Dermis microvascular lymphatic vessel endothelial cell (primary cell): ENCODE data around the gene PRKCZ. TPM values are rescaled to one million over a fixed set of nuclear protein-coding genes. Genes with fewer than 3 reads are reported as not detected.

Source experiments
- DNase-seq, 2 donors: peaks; one replicate each; pipeline versions ENCODE4 v3.0.0 to v3.0.0-alpha.2; 2010; ENCODE audit warnings: low read depth in 2 of 2
- total RNA-seq: library from RNA; depleted of rRNA; stranded (reverse); fragments of >200 nt; gene quantifications from 2 replicates; pipeline ENCODE4 v1.2.1, GENCODE V29; 2014

Gene PRKCZ
- total RNA-seq, 1 donor from 2014 or later = 24.0 TPM

DNA sequence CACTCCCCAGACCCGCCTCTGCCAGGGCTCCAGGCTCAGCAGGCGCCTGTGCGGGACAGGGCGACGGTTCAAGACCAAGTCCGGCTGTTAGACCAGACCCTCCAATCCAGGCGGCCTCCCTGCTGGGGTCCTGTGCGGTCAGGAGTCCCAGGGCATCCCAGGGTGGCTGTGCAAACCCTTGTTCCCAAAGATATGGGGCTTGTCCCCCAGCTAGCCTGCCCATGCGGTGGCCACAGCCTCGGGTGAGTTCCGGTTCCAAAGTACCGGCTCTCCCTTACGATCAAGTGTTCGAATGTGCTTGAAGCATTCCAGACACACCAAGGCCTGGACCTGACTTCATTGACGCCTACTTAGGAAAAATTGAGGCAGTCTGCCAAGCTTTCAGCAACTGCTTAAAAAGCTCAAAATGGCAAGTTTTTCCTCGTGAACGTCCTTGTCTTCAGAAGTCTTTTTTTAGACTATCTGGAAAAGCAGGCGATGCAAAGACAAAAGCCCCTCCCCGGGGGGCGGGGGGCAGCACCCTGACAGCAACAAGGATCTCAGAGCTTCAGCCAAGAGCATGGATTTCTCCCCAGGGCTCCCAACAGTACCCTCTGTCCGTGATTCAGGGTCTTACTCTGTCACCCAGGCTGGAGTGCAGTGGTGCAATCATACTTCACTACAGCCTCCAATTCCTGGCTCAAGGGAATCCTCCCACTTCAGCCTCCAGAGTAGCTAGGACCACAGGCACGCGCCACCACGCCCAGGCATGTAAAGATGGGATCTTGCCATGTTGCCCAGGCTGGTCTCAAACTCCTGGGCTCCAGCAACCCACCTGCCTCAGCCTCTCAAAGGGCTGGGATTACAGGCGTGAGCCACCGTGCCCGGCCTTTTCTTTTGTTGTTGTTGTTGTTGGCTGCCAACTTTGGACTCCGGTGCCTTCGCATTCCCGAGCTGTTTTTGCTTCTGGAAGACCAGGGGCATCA is 142.1 kb downstream of the PRKCZ start:
- no peak for DNase-seq

DNA sequence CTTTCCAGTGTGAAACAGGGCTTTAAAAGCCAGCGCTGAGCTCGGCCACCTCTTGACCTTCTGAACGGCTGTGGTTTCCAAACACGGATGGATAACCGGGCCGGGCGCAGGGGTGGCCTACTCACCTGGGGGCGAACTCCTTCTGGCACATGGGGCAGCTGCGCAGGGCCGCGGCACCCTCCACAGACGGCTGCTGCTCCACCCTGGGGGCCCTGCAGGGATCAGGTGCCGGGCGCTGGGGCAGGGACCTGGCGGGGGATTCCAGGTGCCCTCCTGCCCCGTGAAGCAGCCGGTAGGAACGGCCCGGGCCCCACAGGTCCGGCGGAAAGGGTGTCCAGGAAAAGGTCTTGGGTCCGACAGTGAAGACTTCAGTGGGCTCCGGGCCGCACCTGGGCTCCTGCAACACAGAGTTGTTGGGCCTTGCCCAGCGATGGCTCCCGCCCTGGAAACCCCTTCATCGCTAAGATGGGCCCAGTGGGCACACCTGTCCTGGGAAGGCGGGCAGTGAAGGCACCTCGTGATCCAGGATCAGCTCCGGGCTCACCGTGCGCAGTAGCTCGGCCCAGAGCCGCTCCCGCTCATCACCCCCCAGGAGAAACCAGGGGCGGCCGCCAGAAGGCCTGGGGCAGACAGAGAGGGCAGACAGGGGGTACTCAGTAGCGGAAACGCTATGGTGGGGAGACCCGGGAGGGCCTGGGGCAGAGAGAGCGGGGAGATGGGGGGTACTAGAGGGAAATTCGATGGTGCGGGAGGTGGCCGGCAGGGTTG is 143.5 kb downstream of the PRKCZ start:
- DNase-seq = no peak

DNA sequence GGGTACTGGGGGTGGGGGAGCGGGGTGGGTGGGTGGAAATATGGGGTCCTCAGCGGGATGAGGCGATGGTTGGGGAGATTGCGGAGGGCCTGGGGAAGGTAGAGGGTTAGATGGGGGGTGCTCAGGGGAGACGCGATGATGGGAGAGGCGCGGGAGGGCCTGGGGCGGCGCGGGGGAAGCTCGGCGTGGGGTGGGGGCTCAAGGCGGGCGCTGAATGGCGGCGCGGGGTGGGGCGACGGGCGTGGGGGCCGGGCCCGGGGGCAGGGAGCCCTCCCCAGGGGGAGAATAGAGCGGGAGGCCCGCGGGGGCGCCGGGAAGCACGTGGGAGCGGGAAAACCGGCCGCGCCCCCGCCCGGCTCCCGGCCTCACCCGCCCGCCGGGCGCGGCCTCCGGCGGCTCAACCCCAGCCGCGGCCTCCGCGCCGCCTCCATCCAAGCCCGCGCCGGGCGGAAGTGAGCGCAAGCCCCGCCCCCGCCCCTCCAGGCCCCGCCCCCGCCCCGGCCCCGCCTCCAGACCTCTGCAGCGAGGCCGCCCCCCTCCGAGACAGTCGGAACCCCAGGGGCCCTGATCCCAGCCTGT is 144.2 kb downstream of the PRKCZ start, which contains the start of gene FAAP20:
Gene FAAP20, minus strand, starts transcription at position 454 of the 579 bp plus-strand sequence. Its CDS starts 23 bp downstream, at position 431.
- peak in 1 of 2 donors; percentile 65 for DNase-seq

DNA sequence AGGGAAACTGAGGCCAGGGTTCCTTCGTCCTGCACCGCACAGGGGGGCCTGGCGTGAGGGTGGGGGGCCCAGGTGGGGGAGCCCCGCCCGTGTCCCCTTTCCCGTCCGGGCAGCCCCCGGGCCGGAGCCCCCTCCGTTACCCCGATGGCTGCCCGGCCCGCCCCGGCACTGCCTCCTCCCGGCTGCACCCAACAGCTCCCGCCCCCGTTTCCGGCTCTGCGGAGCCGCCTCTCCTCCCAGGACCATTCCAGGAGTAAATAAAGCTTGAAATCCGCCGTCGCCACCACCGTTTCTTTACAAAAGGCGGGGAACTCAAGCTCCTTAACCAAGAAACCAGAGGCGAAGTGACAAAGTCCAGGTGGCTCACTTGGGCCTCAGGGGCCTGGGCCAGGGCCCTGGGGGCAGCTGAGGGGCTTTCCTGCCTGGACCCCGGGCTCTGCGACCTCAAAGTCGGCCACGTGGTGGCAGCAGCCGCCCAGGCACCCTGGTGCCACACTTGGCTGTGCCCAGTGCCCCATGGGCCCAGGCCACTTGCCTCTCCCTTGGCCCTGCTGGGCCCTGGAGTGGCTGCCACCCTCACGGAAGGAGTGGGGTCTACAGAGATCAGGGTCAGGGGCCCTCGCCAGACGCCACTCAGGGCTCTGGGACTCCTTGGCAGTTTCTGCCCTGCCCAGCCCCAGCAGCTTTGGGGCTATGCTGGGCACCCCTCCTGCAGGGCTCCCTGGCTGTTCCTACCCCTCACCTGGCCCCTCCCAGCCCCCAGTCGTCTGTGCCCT is 144.9 kb downstream of the PRKCZ start:
- peak; percentile 64 to 84 for DNase-seq

DNA sequence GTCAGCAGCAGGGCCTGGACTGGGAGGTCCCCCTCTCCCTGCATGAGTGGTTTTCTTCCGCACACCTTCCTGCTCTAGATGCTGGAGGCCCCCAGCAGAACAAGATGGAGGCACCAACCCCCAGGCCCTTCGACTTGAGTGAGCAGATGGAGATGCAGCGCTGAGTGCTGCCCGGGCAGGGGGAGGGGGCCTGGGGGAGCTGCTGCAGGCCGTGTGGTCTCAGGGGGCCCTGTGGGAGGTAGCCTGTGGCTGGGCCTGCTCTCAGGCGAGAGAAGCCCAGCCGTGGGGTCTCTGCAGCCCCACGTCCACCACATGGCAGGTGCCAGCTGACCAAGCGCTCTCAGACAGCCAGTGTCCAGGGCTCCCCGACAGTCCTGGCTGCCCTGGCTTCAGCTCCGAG is 145.6 kb downstream of the PRKCZ start:
- no peak for DNase-seq

DNA sequence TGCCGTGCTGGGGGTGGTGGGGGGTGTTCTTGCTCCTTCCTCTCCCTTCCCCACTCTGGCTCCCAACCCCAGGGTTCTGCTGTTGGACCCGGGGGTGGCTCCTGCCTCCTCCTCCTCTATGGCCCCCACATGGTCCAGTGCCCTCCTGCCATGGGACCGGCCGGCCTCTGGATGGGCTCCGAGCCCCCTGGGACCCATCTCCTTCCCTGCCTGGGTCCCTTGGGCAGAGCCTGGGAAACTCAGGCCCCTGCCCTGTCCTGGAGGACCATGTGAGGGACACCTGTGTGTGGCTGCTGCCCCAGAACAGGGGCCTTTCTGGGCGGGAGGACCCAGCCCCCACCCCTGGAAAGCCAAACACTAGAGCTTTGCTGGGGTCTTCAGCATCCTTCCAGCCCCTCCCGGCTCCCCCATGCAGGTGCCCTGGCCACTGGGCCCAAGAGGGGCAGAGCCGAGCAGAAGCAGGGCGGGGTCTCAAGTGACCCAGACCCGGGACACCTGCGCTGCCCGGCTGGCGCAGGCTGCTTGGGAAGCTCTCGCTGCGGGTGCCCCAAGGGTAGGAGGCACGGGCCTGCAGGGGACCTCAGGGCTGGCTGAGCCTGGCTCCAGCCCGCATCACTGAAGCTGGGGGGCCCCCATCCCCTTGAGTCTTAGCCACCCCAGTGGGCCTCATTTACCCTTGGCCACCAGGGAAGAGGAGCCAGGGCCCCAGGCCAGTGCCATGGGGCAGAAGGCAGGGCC is 146.9 kb downstream of the PRKCZ start:
- no peak for DNase-seq

DNA sequence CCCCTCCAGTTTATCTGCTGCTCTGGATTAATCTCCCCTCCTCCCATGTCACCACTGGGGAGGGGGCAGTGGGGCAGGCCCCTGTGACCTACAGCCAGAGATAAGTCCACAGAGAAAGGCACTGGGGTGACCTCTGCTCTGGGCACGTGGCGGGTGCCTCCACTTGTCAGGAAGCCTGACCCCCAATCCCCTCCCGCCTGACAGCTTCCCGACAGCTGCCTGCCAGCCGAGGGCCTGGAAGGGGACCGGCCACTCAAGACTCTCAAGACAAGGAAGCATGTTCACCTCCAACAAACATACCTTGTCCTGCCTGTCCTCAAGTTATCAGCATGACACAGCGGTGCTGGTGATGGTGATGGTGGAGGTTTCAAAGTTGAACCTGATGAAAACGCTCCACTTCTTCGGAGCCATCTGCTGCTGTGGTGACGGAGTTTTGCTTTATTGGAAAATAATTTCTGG is 147.5 kb downstream of the PRKCZ start:
- no peak for DNase-seq

DNA sequence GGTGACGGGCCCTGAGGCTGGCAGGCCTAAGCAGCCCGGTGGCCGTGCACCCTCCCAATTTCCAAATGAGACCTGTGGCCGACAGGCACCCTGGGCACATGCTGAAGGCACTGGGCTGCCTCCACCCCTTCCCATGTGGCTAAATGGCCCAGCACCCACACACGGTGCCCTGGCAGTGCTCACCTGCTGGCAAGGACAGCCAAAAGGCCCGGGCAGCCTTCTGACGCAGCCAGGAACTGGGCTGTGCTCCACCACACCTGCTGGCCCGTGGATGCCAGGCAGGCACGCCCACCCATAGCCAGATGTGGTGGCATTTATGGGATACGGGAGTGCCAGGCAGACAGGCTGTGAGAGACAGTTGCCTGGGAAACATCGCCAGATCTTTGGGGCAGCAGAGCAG is 148.4 kb downstream of the PRKCZ start:
- no peak for DNase-seq

DNA sequence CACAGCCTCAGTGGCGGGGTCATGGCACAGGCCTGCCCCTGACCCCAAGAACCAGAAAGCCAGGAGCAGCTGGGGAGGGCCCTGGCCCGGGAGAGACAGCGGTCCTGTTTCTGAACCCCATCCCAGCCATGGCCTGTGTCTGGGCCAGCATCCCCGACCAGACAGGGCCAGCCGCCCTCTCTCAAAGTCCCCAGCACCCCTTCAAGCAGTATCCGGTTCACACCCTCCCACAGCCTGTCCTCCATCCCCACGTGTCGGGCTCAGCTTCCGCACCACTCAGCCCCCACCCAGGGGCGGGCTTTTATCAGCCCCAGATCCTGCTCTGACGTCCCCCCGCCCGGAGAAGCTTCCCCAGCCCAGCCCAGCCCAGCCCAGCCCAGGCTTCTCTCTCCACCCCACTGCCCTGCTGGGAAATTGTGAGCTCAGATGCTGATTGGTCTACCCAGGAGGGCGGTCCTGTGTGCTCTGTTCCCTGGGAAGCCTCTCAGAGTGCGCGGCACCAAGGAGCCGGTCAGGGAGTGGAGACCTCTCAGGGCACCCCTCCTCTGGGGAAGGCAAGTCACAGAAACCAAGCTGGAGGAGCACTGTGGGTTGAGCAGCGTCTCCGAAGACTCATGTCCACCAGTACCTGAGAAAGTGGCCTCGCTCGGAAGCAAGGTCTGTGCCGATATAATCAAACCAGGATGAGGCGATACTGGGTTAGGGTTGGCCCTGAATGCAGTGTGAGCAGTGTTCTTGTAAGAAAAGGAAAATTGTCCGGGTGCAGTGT is 149.0 kb downstream of the PRKCZ start:
- peak; percentile 72 to 91 for DNase-seq

DNA sequence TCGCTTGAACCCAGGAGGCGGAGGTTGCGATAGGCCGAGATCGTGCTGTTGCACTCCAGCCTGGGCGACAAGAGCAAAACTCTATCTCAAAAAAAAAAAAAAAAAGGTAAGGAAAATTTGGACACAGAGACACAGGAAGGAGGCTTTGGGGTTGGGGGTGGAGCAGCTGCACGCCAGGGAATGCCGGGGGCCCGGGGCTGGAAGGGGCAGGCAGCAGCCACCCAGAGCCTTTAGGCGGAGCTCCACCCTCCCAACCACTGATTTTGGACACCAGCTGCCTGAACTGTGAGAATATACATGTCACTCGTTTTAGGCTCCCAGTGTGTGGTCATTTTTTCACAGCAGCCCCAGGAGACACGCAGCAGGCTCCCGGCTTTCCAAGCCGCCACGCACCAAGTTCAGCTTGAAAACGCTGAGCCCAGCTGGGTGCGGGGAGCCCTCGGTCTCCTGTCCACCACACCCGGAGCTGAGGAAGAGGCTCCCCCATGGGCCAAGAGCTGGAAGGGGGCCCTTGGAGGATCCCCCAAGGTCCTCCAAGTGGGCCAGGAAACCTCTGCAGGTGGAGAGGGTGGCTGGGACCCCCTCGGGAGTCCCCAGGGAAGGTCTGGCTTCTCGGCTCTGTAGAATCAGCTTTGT is 150.2 kb downstream of the PRKCZ start:
- DNase-seq = no peak

DNA sequence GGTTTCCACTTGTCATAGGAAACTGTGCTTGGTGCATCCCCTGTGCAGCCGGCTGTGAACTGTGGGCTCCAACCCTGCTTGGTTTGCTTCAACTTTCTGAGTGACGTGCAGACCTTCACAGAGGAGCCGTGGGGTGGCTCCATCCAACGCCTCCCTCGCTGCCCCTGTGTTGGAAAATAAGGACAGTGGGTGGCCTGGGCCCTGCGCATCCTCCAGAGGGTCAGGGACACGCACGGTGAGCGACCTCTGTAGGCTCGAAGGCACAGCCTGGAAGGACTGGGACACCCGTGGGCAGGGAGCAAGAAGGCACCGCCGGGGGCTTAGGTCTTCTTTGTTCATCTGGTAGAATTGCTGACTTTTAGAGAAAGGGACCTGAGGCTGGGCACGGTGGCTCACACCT is 150.9 kb downstream of the PRKCZ start:
- DNase-seq = no peak

DNA sequence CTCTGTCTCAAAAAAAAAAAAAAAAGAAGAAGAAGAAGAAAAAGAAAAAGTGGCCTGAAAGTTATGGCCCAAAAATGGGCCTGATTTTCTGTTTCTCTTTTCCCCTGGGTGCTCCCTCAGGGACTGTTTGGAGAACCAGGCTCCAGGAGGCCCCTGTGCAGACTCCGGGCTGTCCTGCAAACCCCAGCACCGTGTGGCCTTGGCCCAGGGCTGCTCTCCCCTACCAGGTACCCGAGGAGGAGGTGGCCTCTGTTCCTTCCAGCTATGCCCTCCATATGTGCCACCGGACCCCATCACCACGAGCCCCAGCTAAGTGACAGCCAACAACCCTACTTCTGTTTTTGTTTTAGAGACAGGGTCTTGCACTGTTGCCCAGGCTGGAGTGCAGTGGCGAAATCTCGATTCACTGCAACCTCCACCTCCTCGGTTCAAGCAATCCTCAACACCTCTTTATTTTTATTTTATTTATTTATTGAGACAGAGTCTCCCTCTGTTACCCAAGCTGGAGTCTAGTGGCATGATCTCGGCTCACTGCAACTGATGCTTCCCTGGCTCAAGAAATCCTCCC is 151.9 kb downstream of the PRKCZ start:
- DNase-seq = no peak

DNA sequence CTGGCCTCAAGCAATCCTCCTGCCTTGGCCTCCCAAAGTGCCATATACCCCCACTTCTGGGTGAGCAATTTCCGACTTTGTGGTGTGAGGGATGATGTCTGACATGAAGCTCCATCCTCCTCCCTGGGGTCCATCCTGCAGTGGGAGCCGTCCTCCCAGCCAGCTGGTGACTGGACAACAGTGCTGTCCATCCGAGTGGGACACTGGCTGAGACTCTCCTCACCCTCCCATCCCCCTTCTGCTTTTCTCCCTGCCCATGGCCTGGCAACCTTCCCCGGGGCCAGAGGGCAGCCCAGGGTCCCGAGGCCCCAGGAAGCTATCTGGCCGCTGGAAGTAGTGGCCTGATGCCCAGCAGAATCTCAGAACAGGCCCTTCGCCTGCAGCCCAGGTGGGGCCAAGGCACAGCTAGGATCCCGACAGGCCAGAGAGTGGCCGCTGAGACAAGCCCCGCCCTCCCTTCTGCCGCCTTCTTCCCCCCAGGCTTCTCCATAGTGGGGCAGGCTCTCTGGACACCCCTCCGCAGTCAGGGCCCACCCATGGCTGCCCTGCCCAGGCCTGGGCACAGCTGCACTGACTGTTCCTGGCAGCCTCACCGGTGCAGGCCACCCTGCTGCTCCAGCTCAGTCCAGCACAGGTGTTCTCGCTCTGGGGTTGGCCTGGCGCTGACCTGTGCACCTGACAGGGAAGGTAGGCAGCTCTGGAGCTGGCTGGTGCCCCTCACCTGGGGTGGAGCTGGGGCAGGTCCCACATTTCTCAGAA is 152.8 kb downstream of the PRKCZ start:
- no peak for DNase-seq

DNA sequence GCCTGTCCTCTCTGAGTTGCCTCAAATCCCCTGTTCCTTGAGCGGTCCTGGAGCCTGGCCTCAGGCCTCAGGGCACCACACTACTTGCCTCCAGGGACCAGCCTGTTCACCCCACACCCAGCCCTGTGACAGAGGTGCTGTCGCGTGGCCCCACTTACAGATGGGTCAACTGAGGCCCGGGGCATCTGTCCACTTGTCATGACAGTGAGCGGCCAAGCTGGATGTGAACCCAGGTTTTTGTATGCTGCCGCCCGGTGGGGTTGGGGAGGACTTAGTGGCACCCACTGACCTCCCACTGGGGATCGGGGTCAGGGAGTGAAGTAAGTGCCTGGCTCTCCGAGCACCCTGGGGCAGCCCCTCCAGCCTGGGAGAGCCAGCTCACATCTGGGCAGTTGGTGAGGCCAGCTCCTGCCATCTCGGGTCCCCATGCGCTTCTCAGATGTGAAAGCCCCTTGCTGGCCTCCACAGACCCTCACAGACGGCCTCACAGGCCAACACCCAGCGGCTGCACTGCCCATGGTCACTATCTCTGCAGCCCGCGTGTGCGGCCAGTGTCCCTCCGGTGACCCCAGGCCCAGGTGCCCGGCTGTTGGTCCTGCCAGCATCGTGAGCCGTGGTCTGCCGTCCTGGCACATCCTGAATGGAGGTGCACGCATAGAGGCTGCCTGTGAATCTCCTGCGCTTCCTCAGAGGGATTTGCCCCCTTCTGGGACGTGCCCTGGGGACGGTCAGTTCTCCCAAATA is 153.6 kb downstream of the PRKCZ start:
- no peak for DNase-seq

DNA sequence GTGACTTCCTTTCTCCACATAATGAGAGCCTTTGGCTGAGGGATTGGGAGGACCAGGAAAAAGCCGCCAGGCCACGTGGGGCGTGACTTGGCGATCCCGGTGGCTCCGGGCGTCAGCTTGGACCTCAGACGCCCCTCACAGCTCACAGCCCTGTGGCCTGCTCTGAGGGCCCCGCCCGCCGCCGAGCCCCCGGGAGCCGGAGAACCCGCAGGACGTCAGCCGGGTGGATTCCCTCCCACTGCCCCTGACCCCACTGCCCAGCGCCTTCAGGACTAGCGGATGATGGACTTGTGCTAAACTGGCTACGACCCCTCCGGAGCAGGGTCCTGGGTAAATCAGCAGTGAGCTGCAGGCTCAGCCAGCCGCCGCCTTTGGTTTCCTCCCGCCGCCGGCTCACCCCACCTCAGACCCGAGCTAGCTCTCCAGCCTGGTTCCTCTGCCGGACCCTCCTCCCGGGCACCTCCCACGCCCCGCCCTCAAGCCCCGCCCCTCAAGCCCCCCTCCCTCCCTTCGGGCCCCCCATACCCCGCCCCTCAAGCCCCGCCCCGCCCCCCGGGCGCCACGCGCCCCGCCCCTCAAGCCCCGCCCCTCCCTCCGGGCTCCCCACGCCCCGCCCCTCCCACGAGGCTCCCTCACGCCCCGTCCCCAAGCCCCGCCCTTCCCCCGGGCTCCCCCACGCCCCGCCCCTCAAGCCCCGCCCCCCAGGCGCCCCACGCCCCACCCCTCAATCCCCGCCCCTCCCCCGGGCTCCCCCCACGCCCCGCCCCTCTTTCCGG is 154.4 kb downstream of the PRKCZ start:
- DNase-seq = peak in 1 of 2 donors; percentile 87

DNA sequence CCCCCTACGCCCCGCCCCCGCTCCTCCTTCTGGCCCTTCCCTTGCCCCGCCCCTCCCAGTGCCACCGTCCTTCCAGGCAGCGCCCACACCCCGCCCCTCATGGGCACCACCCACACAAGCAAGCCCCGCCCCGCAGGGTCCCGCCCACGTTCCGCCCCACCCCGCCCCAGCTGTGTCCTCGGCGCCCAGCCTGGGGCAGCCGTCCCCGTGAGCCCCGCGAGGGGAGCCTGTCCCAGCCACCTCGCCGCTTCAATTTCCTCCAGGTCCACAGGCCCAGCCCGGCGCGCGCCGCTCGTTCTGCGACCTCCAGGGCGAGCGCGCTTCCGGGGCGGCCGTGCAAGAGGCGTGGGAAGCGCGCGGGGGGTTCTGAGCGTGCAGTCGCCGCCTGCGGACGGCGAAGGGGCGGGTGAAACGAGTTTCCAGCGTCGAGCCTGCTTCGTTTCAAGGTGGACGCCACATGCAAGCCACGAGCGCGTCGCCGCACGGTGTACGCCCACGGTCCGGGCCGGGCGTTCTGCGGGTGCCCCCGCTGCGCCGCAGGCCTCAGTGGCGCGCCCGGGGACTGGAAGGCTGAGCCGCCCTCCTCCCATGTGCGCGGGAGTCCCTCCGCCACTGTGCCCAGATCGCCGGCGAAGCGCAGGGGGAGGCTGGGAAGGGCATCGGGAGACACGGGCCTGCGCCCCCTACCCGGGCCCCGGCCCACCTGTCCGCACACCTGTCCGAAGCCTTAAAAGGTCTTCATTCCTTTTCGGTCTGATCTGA is 155.2 kb downstream of the PRKCZ start:
- DNase-seq = peak; percentile 84 to 97
